GOT3 (cell line): ENCODE measurements around the gene UBE2J1.
A peak's percentile ranks its signal among the peaks of the same experiment; 100 is the strongest.
"Not testable (repeated sequence)": the region's sequence is repeated elsewhere in the genome, so short reads cannot be mapped to it uniquely, and the experiment has no call there.

Experiments
- DNase-seq: peaks from one replicate; lab custom pipeline; 2025; ENCODE audit warnings: mixed read lengths; lab: John Stamatoyannopoulos, UW

UBE2J1 gene, protein sequence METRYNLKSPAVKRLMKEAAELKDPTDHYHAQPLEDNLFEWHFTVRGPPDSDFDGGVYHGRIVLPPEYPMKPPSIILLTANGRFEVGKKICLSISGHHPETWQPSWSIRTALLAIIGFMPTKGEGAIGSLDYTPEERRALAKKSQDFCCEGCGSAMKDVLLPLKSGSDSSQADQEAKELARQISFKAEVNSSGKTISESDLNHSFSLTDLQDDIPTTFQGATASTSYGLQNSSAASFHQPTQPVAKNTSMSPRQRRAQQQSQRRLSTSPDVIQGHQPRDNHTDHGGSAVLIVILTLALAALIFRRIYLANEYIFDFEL

DNA sequence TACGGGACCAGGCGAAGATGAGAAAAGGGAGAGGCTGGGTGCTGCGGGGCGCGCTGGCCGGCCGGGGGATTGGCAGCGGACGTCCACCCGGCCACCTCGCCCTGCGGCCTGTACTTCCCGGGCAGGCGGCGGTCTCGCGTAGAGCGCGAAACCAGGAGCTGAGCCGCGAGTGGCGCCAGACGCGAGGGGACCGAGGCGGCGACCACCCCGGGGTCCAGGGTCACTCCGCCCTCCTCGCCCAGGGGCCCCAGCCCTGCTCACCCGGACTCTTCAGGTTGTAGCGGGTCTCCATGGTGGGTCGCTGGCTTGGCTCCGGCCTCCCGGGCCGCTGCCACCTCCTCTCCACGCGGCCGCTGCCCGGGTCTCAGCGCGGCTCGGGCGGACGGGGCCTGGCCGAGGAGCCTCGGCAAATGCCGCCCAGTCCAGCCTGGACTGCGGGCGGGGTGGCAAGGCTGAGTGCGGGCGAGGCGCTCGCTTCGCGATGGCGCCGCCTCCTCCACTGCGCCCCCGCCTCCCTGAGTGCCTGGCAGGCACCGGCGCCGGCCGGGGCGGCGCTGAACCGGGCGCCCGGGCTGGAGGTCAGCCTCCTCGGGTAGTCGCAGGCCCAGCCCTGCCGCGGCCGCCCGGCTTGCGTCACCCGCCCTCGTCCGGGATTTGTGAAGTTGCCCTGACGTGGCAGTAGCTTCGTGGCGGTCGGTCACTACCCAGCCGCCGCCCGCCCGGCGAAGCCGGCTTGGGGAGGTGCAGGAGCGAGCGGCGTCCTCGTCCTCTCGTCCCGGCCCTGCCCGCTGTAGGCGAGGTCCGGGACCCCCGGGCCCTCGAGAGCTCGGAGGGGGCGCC is at the start of gene UBE2J1:
UBE2J1 (minus strand) TSS at position 445 of the 840 bp plus-strand sequence; CDS start at position 292, 153 bp downstream.
- peak; percentile 86 for DNase-seq

DNA sequence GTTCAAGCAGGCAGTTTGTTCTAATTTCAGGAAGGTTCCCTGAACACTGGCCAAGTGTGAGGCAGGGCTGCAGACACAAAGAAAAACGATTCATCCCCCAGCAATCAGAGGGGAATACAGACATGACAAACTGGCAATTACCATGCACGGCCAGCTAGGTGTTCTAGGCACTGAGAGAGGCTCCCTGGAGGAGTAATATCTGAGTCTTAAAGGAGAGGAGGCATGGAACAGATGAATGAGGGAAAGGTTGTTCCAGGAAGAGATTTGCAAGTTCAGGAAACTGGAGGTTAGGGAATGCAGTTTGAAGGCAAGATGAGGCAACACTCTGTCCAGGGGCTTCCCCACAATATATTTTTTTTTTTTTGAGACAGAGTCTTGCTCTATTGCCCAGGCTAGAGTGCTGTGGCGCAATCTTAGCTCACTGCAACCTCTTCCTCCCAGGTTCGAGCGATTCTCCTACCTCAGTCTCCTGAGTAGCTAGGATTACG is 48.4 kb upstream of the UBE2J1 start:
- DNase-seq, result no peak

DNA sequence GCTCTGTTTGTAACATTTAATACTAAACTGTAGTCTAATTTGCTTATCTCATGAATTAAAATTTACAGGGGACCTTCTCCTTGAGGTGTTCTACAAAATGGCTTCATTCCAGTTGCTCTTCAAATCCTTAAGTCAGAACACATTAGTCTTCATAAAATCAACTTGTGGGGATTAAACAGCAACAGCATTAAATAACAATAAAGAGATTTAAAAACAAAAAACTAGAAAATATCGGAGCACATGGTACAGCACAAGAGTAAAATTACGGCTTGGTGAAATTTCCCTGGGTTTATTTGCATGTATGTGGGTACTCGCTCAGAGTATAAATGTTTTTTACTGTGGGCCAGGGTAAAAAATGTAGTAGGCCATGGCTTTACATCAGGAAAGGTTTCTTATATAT is 47.5 kb upstream of the UBE2J1 start:
- DNase-seq, result no peak

DNA sequence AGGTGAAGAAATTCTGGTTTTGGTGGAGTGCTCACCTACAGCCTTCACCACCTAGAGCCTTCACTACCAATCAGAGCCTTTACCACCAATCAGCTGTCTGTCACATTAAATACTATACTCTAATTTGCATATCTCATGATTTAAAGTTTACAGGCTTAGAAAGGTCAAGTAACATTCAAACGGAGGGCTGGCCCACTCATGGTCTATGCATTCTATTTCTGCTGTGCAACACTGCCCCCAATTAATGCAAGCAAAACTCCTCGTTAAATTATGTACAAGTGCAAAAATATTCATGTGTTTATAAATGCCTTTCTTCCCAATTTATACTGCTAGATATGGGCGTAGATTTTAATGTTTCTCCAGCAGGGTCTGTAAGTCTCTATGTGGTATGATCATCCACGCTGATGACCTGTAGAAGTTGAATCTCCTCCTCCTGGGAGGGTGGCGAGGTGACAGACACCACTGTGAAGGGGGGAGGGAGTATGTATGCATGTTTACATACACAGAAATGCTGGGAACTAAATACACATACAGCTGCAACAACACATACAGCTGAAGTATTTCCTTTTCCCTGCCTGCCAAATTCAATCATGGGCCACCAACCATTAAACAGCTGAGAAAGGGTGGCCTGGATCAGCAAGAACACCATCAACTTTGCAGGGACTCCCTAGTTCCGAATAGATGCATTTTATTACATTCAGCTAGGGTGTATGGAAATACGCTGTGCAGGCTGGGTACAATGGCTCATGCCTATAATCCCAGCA is 46.4 kb upstream of the UBE2J1 start:
- DNase-seq, result no peak

DNA sequence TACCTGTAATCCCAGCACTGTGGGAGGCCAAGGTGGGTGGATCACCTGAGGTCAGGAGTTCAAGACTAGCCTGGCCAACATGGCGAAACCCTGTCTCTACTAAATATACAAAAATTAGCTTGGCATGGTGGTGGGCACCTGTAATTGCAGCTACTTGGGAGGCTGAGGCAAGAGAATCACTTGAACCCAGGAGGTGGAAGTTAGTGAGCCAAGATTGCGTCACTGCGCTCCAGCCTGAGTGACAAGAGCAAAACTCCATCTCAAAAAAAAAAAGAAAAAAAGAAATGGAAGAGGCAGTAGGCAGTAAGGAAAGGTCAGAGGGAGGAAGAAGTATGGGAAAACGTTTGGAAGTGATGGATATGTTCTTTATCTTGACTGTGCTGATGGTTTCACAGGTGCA is 45.4 kb upstream of the UBE2J1 start:
- not testable (repeated sequence) for DNase-seq

DNA sequence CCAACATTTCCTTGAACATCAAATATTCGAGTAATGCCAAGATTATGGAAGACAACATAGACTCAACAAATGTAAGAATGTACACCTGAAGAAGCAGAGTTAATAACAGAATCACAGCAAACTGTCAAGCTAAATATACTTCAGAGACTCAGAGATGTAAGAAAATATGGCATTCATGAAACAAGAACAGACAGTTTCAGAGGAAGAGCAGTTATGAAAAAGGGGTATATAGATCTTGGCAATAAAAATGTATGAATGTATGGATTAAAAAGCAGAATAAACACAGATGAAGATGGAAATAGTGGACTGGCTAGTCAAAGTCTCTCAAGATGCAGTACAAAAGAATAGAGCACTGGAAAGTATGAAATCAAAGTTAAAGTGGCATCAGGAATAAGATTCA is 41.1 kb upstream of the UBE2J1 start:
- DNase-seq, result no peak

DNA sequence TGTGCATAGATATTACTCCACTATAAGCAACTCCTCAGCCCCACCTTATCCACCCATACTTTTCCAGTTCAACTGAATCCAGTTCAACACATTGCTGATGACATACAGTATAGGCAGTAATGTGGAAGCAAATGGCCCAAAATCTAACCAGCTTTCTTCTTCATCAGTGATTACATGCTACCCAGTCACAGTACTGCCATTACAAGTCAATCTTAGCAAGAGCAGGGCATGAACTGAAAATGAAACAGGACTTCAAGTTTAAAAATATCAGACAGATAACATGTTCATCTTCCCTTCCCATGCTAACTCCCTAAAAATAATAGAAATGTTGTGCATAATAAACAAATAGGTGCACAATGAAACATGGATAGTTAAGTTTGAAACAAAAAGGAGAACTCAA is 40.3 kb upstream of the UBE2J1 start:
- no peak for DNase-seq

DNA sequence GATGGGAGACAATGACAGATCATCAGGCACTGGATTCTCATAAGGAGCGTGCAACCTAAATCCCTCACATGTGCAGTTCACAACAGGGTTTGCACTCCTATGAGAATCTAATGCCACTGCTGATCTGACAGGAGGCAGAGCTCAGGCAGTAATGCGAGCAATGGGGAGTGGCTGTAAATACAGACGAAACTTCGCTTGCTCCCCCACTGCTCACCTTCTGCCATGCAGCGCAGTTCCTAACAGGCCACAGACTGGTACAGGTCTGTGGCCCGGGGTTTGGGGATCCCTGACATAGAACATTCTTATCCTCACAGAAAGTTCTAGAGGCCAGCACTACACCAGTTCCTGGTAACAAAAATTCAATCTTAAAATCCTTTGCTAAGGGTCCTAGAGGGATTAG is 36.3 kb upstream of the UBE2J1 start:
- DNase-seq, result no peak

DNA sequence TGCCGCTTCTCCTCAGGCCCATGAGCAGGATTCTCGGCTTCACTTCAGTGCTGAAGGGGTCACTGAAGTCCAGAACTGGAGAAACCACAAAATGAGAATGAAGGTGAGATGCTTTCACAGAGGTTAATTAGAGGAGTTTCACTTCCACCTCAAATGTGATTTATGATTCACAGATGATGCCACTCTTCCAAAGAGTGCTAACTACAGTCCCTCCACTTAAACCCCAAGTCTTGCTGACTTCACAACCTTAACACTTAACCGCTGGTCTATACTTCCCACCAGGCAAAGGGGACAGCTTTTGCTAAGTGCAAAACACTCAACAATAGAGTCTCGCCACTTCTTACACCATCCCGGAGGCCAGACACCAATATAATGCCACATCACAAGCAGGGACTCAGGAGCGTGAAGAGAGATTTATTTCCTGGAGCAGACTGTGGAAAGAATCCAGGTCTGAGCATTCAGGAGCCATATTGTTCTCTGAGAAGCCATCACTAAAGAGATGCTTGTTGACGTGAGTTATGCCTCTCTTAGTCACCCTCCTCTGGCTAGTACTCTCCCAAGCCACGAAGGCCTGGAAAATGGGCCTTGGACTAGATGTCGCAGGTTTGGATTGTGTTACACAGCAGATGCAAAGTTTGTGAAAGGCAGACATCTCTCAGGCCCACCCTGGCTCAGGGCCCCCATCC is 35.1 kb upstream of the UBE2J1 start:
- no peak for DNase-seq

DNA sequence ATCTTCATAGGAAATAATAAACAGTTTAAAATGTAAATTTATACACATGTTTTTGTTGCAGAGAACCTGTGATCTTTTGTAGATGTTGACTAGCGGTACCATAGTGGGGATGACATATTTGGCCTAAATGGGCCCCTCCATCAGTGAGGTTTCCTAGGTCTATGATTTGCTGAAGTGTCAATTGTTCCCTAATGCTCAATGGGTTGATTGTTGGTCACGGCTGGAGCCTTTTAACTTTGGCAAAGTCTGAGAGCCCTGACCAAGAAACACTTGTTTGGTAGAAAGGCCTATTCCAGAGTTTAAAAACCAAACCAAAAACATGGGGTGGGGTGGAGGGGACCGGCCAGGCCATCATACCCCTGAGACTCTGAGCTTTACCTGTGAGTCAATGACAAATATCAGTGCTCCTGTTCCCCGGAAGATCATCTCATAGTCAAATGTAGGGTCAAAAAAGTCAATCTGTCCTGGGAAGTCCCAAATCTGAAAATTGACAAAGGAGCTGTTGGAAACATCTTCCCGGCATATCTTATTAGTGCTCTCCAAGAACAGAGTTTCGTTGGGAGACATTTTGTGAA is 34.5 kb upstream of the UBE2J1 start:
- DNase-seq, result no peak

DNA sequence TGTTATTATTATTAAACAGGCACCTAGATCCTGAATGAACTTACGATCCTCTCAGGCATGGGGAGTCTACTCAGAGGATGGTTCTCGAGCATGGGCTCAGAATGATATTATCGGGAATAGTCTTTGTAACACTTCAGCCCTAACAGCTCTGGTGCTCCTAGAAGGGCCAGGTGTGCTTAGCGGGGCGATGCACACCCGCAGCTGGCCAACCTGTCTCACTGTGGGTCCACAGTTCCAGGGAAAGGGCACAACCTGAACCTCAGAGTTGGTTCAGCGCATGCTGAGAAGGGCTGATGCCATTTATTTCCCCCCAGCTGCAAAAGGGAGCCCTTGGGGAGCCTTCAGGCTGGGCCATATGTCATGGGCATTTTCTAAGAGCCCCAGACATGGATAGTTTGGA is 33.3 kb upstream of the UBE2J1 start:
- DNase-seq, result no peak

DNA sequence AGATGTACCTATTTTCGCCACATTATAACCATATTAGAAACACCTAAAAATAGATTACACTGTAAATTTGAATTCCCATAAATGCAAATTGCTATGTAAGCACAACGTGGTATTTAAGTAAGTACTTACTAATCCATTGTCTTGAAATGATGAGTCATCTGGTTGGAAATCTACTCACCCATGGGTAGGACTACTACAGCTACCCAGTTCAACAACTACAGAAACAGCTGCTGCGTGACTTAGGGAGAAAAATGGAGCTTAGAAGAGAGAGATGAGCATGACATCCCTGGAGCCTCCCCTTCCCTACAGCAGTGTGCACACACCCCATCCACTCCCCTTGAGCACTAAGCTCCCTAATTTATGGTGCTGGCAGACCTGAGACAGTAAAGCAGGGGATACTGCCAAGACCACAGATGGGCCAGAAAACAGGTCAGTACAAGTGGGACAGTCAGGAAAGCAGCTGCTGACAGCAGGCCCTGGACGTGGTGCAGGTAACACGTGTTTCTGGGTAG is 32.7 kb upstream of the UBE2J1 start:
- no peak for DNase-seq

DNA sequence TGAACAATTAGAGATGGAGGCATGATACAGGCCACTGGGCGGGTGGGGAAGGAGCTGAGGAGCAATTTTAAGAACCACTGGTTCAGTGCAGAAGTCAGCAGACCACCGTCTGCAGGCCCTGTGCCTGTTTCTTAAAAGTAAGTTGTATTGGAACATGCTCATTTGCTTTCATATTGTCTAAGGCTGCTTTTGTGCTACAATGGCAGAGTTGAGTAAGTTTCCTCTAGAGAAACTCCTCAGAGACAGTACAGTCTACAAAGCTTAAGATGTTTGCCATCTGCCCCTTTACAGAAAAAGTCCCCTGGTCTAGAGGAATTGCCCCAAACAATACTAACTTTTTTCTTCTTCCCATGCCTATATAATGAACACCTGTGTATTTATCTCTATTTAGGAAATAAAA is 28.5 kb upstream of the UBE2J1 start:
- no peak for DNase-seq

DNA sequence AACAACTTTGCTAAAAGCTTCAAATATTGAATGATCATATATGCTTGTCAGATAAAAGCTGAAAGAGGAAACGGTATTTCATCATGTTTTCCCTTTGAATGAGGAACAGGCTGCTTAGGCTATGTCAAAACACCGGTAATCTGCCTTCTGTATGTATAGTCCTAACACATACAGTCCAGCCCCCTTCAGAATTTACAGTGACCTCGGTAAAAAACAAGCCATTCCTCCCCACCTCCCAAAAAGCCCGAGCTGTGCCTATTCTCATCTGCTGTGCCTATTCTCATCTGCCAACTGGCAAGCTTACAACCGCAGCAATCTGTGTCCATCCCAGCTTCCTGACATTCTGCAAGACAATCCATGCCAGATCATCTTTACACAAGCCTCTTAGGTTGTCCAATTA is 26.8 kb upstream of the UBE2J1 start:
- no peak for DNase-seq

DNA sequence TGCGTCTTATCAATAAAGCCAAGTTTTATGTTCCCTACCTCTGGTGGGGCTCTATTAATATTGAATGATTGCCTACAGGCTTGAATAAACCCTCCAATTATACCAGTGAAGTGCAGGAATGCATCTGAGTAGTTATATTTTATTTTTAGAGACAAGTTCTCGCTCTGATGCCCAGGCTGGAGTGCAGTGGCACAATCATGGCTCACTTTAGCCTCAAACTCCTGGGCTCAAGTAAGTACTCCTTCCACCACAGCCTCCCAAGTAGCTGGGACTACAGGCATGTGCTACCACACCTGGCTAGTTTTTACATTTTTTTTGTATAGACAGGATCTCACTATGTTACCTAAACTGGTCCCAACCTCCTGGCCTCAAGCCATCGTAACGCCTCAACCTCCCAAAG is 26.1 kb upstream of the UBE2J1 start:
- no peak for DNase-seq

DNA sequence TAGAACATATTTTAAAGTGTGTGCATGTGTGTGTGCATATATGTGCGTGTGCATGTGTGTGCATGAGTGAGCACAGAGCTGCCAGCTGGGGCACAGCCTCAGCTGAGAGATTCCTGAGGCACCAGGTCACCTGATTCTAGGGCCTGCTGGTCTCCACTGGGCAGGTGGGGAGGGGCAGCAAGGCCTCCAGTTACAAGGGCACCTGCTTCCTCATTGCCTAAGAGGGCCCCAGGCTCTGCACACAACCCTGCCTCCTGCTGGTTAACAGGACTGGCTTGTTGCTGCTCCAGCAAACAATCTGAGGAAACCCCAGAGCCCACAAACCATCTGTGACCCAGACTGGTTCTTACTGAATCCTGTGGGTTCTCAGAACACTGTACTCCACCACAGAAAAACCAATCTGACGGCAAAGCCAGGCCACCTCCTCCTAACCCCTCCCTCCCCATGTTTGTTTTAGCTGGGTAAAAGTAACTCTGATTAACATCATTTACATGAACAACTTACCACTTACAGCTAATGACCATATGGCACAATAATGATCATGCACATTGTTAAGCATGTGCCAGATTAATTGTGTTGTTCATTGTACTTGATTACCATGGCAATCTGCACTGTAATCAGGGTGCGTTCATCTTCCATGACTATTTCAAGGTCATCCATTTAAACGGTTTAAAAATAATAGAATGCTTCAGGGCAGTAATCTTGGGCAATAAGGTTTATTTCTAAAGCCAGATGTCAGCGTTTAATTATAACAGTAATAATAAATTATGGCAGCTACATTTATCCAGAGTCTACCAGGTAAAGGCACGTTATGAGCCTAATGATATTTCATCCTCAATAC is 23.1 kb upstream of the UBE2J1 start:
- no peak for DNase-seq

DNA sequence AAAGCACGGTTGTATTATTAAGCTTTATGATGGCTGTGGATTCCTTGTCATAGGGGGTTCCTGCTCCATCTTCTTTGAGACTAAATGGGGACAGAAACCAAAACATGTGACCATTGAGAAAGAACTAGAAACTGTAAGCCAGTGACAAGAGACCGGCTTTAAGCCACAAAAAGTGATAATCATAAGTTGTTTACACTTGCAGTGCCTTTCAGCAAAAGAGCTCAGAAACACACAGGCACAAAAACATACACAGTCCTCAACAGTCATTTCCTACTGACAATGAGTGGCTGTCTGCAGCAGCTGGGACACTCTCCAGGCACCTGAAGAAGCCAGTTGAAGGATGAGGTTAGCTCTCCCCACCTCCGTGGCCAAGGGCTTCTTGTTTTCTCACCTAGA is 20.0 kb upstream of the UBE2J1 start:
- no peak for DNase-seq

DNA sequence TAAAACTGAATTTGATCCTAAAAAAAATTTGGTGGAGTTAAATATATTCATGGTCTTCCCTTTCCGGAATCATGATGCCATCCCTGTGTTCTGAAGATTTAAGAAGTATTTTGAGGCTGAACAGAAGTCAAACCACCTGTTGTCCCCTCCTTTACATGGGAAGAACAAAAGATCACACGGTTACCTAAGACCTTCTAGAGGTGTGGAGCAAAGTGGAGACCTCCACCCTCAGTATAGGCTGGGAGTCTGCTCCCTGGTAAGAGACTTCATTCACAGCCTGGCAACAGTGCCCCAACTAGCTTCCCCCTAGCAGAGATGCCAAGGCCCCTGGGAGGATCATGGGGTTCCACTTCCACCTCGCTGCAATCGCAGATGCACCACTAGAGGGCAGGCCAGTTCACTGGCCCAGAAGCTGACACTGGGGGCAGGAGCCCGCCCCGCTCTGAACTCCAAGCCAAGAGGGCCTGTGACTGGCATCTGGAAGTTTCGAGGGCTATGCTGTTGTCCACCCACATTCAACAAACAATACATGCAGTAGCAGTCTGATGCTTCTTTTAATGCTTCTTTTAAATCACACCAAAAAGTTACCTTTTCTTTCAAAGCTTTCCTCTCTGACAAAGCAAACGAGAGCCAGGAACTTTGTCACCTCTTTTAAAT is 19.5 kb upstream of the UBE2J1 start:
- DNase-seq, result no peak

DNA sequence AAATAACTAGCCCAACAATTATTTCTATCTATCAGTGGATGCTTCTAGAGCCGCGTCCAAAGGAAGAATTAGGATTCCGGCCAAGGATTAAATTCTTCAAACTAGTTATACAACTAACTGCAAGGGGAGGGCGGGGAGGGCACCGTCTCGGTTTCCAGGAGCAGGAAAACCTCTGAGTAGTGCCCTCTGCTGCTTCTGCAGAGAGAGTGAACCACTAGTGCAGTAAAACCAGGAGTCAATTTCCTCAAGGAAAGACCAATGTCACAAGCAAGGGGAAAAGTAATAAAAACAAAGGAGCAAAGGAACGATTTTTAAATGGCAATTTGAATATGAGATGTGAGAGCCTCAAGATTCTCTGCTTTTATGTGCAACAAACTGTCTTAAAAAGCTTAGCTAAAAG is 16.5 kb upstream of the UBE2J1 start:
- no peak for DNase-seq

DNA sequence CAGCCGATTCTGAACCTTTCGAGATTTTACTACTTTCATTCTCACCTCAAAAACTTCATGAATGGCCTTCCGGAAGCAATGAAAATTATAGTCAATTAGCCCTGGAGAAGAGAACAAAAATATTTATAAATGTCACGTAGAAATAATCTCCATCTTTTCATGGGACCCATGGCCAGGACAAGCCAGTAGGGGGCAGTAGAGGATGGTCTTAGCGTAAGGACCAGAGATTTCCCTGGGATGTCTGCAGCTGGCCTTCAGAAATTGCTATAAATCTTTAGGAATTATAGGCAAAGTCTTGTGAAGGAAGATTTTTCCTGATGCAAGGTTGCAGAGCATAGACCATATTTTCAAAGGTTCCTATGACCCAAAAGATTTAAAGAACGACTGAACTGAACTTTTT is 15.6 kb upstream of the UBE2J1 start:
- DNase-seq, result no peak
